HG02943 (cell line): Measurements from ENCODE around the gene QRICH2.
A peak's percentile ranks its signal among the peaks of the same experiment; 100 is the strongest.

Experiments
- ATAC-seq: cut with Tn5 transposase; IDR thresholded peaks from one replicate; pipeline ENCODE4 v1.9.1; 2021; ENCODE audit warnings: mild to moderate bottlenecking, low read depth, moderate library complexity; ENCODE audit not compliant: unreplicated experiment

Gene QRICH2

DNA sequence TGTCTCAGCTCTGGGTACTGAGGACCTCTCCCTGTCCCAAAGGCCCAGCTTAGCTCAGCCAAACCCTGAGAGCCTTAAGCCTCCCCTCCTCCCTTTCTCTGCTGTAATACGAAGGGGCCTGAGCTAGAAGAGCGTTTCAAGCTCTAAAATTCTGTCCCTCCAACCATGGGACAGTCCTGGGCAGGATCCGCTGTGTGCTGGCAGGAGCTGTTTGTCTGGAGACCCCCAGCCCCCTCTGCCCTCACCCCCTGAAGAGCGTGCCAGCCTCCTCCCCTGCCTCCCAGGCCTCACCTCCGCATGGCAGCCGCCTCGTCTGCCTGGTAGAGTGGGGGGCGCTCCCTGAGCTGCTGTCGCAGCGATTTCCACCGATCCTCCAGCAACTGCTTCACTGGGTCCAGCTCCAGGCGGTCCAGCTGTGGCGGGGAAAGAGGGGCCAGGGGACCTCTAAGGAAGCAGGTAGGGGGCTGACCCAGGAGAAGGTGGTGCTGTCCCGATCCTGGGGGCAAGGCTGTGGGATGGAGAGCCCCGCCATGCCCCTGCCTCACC lies 28.3 kb downstream of the QRICH2 start:
- ATAC-seq: no peak

DNA sequence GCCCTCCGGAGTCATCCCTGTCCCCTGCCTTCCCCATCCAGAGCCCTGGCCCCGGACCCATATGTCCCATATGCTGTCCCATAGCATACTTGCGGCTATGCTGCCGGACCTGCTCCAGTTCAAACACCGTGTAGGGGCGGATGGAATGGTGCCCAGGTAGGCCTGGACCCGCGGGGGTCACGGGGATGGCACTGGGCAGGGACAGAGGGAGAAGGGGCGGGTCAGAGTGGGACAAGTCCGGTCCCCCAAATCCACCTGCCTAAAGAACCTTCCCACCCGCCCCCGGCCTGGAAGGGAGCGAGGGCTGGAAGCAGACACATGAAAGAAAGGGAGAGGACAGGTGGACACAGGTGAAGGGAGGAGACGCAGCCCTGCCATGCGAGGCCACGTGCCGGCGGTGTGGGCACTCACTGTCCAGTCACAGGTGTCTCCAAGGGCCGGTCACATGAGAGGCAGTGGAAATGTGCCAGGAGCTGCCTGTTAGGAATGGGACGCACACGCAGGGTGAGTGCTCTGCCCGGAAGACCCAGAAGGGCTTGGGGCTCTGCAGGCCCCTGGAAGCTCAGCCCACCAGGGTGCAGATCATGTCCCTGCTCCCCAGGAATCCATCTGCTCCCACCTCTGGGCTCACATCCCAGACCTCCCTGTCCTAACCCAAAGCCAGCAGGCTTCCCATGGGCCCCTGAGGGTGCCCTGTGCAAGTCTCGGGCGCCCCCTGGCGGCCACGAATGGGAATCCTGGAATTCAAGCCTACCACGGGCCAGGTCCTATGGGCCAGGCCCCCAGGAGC lies 28.9 kb downstream of the QRICH2 start:
- no peak for ATAC-seq

- no peak for ATAC-seq
These were observed 29.7 kb downstream of the QRICH2 start for GRCh38 chr17:76278268-76278908.

DNA sequence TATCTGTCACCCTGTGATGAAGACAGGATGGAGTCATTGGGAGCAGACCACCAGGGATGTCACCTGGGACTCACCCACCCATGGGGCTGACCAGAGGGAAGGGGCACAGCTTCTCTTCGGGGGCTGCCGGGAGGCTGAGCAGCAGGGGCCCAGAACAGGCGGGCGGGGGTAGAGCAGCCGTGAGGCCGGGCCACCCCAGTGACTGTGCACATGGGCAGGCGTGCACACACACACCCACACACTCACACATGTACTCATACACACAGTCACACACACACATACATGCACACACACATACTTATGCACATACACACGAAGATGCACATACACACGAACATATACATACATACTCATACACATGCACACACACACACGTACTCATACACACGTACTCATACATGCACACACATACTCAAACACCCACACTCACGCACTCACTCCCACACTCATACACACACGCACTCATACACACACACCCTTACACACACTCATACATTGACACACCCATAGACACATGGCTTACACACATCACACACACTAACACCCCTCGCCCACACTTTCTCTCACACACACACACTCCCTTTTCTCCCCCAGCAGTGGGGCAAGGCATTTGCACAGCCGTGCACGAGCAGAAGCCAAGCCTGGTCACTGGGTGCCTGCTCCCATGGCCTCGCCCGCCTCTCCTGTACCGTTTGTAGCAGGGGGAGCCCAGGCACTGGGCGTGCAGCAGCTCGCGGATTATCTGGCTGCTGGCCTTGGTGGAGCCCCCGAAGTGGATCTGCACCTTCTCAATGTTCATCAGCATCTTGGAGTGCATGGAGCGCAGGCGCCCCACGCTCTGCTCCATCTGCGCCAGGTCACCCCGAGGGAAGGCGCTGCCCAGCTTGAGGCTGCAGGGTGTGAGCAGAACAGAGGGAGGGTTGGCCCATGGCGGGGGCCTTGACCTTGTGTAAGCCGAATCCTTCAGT lies 30.5 kb downstream of the QRICH2 start:
- ATAC-seq: no peak

DNA sequence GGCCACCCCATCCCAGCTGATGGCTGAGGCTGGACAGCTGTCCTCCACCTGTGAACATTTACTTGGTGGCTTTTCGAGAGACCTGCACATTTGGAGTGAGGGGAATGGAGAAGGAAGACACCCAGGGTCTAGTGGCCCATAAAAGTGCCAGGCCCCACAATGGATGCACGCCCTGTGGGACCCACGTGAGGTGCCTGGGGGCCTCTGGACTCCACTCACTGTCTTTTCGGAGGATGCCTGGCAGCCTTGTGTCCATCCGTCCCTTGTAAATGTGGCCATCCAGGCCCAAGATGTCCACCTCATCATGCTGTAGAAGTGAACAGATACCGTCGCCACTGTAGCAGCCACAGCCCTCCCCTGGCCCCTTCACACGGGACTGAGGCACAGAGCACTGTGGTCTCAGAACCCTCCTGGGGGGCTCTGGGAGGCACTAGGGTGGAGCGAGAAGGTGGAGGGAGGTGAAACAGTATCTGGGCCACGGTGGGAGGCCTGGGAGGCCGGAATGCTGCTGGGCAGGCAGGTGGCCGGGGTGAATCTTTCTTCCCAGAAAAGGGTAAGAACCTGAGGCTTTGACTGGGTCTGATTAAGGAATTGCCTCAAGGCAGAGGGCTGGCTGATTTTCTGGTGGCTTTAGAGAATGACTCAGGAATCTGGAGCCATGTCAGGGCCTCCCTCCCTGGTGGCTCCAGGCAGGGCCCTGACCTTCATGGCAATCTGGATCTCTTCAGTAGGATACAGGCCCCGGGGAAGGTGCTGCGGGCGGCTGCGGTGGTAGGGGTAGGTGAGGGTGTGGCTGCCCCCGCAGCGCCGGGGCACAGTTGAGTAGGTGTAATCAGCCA lies 31.4 kb downstream of the QRICH2 start:
- no peak for ATAC-seq

GRCh38 chr17:76276069-76276431 lies 32.0 kb downstream of the QRICH2 start:
- no peak for ATAC-seq

GRCh38 chr17:76275382-76276068 lies 32.6 kb downstream of the QRICH2 start:
- ATAC-seq: no peak

DNA sequence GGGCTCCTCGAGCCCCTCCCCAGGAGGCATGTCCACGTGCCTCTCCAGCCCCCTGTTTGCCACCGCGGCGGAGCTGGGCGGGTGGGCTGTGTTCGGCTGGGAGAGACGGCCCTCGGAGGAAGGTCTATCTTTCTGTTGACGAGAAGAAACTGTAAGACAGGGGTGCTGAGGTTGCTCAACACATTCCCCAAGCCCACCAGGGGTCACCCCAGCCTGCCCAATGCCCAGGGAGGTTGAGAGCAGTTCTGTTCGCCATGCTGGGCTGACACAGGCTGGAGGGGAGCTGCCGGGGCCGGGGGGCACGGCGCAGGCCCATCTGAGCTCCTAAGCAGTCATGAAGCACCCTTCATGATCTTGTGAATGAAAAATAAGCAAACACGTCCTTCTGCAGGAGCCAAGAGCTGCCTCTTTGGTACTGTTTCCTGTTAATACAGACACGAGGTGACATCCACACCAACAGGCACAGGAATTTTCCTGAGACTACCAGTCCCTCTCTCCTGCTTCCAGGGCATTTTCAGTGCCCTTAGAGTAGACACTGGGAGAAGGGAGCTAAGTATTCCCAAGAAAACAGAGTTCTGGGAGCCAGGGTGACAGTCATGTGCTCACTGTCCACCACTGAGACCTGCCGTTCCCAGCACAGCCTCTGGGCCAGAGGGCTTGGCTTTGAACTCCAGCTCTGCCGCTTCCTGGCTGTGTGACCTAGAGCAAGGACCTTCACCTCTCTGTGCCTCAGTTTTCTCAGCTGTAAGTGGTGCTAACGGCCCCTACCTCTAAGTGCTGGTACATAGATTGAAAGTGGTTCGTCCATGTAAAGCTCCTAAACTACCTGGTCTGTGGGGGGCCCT lies 33.7 kb downstream of the QRICH2 start:
- no peak for ATAC-seq

DNA sequence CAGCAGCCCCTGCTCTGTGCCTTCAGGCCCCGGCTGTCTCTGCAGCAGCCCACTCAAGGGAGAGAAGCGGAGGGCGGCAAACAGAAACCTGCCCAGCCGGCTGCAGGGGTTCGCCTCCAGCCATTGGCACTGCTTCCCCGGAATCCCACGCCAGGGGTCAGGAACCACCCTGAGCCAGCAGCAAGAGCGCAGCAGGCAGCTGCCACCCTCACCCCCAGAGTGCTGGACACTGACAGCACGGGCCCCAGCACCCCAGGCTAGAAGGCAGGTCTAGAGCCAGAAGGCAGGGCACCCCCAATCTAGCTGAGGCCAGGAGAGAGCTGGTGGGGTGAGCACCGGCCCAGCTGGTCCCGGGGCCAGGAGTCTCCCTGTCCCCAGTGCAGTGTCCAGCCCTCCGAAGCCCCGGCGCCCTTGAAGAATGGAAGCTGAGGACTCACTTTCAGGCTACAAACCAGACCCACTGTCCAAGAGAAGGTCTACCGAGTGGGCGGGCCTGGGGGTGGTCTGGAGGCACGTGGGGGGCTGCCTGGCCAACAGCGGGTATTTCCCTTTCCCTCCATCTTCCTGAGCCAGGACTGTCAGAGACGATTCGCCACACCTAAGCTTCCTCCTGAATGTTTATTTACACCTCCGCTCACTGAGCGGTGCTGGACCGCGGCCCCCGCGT lies 34.5 kb downstream of the QRICH2 start:
- no peak for ATAC-seq

GRCh38 chr17:76272541-76273444 lies 35.3 kb downstream of the QRICH2 start:
- ATAC-seq: peak; percentile 10

DNA sequence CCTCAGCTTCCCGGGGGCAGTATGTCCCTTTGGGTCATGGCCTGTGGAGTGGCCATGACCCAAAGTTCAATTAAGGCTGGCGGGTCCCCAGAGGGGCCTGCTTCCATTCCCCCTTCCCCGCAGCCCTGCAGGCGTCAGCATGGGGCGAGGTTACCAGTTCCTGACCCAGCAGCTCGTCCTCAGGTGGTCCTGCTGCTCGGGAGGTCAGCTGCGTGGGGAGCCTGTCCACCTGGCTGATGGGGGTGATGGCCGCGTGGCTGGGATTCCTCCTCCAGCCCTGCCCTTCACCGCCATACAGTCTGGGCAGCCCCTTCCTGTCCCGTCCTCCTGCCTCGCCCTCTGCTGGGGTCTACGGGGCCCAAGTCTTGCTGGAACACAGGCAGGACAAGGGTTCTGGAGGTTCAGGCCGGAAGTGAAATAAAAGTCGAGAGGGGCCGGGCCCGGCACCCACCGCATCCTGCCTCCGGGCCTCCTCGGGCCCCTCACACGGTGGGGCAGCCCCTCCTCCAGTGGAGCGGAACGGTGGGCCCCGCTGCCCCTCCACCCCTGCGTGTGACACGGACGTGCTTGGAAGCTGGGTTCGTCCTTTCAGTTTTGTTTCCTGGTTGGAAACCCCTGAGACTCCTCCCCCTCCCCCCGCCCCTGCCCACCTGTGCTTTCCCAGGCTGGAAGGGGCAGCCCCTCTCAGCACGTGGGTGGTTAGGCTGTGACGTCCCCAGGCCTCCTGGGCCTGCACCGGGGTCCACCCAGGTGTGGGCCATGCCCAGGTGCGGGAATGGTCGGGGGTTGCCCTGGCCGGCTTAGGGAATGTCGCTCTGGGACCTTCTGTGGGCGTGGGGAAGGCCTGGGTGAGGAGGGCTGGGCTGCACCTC lies 36.2 kb downstream of the QRICH2 start:
- peak; percentile 55 for ATAC-seq

DNA sequence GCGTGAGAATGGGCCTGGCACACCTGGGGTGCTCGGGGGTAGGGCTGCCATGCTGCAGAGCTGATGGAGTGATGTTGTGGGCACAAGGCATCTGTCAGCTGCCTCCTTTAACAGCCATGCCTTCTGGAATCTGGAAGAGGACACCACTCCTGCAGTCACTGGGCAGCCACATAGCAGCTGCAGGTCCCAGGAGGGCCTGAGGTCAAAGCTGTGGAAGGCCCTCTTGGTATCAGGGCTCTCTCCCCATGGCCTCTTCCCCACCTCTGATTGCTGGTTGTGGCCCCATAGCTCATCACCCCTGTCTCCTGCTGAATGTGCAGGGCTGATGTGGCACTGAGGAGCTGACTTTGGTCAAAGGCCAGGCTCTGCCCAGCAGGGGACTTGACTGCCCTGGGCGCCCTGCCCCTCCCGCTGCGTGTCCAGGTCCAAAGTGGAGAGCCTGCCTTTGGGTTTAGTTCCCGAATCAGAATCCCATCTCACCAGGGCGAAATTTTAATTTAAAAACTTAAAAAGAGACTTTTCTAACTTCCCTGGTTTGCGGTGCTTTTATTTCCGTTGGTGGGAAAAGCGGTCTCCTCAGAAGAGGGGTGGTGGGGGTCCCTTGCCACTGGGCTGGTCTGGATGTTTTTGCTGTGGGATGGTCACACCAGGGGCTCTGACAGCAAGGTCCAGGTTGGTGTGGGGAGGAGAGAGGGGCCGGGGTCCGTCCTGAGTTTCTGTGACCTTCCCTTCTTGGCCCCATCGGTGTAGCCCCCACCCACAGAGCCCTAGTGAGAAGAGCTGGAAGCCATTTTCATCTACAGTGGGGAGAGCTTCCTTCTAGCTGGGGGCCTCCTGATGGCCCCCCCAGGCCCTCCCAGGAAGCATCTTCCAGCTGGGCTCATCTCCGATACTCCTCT lies 37.1 kb downstream of the QRICH2 start:
- ATAC-seq: no peak

GRCh38 chr17:76270127-76270592 lies 37.9 kb downstream of the QRICH2 start:
- ATAC-seq: no peak

DNA sequence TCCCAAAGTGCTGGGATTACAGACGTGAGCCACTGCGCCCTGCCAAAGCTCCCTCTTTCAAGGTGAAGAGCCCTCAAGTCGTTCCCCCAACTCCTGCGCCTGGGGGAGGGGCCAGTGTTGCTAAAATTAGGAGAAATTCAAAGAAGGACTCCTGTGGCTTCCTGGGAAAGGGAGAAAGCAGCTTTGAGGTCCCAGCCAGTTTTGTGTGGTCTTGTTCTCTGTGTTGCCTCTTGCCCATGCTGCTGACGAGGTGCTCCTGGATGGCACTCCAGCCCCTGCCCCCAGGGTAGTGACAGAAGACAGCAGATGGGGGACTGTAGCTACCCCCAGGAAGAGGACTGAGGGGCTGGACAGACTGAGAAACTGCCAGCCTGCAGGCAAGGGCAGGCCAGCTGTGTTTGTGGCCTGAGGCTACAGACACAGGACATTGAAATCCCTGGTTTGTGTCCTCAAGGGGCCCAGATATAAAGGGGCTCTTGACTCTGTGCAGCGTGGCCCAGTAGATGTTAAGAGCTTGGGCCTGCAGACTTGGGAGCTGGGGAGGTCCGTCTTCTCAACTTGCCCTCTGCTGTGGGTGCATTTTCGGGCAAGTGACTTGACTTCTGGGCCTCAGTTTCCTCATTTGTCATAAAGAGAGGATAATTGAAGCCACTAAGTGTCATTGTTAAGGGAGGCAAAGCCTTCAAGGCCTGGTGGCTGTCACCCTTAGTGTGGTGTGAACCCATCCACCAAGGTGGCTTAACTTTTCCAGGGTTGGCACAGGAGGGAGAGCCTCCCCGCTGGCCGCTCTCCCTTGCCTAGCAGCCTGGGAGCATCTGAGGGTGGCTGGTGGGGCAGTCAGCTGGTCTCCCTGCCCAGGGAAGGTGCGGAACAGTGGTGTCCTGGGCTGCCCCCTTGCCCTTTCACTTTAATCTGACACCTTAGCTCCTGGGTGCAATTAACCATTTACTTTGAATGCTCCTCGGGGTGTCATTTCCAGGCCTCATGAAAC lies 38.8 kb downstream of the QRICH2 start:
- no peak for ATAC-seq
